SIG-M5 treated with dmso at 0.1 percent for 504 hours (cell line): ENCODE measurements around the gene CLDN4.

Experiments
- DNase-seq: peaks from one replicate; lab custom pipeline; 2025; ENCODE audit not compliant: unreplicated experiment; lab: John Stamatoyannopoulos, UW

CLDN4 gene

DNA sequence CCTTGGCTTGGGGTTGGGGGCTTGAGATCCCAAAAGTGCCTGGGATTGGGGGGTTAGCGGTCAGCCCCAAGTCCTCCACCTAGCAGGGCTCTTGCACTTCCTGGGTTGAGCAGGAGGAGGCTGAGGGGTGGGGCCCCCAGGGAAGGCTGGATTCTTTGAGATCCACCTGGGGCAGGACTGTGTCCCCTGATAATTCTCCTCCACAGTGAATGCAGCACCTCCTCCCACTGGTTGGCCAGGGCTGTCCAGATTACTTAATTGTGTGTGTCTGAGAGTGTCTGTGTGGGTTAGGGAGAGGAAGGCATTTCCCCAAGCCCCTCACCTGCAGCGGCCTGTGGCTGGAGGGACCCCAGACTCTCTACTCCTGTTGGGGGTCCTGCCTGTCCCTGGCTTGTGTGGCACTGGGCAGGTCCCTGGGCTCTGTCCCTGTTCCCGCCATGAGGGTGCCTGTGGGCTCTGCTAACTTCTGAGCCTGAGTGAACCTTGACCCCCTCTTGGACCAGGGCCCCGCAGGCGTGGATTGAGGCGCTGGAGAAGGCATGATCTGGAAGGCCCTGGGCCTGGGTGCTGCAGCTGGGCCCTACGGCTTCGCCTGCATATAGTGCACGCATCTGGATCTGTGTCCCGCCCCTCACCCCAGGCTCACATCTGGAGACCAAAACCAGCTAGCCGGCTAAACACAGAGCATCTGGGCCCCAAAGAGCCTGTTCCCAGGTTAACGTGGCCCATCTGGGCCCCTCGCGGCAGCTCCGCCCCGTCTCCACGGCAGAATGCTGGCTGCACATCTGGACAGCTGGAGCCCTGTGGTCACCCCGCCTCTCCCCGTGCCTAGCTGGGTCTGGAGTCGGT, 40.6 kb downstream of the CLDN4 start:
- DNase-seq, result no peak

- no peak for DNase-seq
Observed at GRCh38 chr7:73872056-73872908, 41.5 kb downstream of the CLDN4 start.

GRCh38 chr7:73876361-73876760, 45.6 kb downstream of the CLDN4 start:
- no peak for DNase-seq

- no peak for DNase-seq
Observed at GRCh38 chr7:73876973-73877372, 46.2 kb downstream of the CLDN4 start.

GRCh38 chr7:73879977-73880681, 49.3 kb downstream of the CLDN4 start:
- DNase-seq, result no peak

- DNase-seq, result no peak
Observed at GRCh38 chr7:73880755-73881328, 50.0 kb downstream of the CLDN4 start.

DNA sequence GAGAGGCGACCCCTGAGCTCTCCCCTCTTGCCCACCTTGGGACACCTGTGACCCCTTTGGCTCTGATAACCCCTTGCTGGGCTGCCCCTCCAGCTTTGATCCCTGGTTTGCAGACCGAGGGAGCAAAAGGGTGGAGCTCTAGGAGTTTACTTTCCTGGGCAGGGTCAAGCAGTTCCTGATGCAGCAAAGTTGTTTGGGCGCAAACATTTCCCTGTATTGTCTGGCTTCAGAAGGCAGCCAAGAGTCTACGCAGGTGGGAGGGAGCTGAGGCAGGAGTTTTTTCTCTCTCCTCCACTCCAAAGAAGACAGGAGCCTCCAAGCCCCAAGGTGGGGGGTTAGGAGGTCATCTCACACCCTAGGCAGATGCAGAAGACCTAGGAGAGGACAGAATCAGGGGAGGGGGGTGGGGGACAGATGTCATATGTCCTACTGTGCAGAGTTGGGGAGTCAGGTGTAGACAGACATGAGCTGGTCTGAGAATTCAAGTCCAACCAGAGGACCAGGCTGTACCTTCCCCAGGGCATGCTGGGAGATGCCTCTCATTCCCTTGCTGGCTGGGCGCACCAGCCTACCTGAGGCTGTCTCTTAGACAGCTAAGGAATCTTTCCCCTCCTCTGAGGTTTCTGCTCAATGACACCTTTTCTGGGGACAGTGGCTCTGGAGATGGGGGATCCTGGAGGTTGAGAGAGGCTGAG, 50.7 kb downstream of the CLDN4 start:
- DNase-seq, result no peak

DNA sequence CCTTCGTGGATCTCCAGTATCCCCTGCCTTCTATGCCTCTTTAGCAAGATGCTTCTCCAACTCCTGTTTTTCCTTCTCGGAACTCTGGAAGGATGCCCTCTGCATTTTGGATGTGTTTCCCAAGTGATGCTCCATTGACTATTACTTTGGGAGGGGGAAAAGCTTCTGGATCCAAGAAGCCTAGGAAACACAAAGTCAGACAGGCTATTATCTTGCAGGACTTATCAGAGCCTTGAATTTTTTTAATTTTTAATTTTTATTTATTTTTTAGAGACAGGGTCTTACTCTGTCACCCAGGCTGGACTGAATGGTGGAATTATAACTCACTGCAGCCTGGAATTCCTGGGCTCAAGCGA, 51.2 kb downstream of the CLDN4 start:
- no peak for DNase-seq
